B cell (primary cell): ENCODE results near the gene ZFP2.

Source experiments
- CTCF ChIP-seq: fragments of 200-600 bp; IDR thresholded peaks from one replicate; pipeline ENCODE4 v1.8.0; 2022; ENCODE audit warnings: antibody characterized with exemption, mild to moderate bottlenecking
- EZH2 ChIP-seq: IDR thresholded peaks from 2 replicates; pipeline ENCODE4 v1.6.1; 2012; ENCODE audit warnings: borderline replicate concordance, low read depth, mild to moderate bottlenecking, moderate library complexity, low read length; ENCODE audit not compliant: insufficient read depth, poor library complexity, severe bottlenecking

GRCh38 chr5:178941361-178941760 is 45.6 kb downstream of the ZFP2 start:
- TF ChIP-seq CTCF, result no peak
- no peak for TF ChIP-seq EZH2
